ENCODE measurements around the gene TNFAIP8.
"Not testable (repeated sequence)": the region's sequence is repeated elsewhere in the genome, so short reads cannot be mapped to it uniquely, and the experiment has no call there.

The TNFAIP8 gene

DNA sequence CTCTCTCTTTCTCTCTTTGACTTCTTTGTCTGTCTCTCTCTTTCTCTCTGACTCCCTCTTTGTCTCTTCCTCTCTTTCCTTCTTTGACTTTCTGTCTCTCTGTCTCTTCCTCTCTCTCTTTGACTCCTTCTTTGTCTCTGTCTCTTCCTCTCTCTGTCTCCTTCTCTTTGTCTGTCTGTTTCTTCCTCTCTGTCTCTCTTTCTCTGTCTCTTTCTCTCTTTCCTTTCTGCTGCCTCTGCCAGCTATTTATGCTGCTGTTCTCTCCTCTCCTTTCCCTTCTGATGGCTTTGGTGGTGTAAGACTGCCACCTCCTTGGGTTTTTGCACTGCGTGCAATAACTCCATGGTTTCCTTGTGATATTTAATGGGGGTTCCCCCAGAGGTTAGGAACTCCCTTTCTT is 72.3 kb downstream of the TNFAIP8 start:
- not testable (repeated sequence) for DNase-seq

DNA sequence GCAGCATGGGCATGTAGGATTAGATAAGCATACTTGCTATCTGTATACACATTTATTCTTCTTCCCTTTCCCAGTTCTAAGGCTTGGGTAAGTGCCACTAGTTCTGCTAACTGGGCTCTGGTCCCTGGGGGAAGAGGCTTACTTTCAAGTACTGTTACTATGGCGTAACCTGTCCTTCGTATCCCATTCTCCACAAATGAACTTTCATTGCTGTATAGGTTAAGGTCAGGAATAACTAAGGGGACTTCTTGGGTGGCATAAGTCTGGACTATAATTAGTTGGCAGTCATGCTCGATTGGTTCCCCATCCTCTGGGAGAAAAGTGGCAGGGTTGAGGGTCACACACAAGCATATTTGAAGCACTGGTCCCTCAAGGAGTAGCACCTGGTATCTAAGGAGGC is 72.8 kb downstream of the TNFAIP8 start:
- not testable (repeated sequence) for DNase-seq

DNA sequence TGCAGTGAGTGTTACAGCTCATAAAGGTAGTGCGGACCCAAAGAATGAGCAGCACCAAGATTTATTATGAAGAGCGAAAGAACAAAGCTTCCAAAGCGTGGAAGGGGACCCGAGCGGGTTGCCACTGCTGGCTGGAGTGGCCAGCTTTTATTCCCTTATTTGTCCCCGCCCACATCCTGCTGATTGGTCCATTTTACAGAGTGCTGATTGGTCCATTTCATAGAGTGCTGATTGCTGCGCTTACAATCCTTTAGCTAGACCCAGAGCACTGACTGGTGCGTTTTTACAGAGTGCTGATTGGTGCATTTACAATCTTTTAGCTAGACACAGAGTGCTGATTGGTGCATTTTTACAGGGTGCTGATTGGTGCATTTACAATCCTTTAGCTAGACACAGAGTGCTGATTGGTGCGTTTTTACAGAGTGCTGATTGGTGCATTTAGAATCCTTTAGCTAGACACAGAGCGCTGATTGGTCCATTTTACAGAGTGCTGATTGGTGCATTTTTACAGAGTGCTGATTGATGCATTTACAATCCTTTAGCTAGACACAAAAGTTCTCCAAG is 76.9 kb downstream of the TNFAIP8 start:
- not testable (repeated sequence) for DNase-seq

DNA sequence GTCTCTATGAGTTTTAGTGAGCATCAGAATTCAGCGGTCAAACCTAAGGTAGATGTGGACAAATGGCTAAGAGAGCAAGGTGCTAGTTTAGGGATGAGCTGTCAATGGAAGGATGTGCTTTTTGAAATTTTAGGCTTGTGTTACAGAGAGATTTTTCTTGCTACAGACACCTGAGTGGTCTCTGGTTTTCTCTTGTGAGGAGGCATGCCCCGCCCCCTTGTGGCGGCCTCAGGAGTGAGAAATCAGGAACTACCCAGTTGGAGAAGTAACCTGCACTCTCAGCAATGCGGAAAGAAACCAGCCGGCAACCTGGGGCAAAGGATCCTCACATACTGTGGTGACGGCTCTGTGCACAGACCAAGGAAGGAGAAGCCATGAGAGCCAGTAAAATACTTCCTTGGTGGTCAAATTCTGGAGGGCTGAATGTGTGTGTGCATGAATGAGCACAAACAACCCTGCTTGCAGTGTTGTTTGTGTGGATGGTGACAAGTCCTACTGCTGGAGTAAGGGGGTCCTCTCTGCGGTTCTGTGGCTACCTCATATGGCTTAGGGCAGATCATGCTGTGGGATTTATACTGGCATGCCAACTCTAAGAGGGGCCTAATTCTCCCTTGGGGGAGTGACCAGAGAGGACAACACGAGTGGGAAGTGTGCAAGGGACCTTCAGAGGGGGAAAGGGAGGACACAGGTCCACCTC is 79.8 kb downstream of the TNFAIP8 start:
- peak; percentile 72 for DNase-seq

DNA sequence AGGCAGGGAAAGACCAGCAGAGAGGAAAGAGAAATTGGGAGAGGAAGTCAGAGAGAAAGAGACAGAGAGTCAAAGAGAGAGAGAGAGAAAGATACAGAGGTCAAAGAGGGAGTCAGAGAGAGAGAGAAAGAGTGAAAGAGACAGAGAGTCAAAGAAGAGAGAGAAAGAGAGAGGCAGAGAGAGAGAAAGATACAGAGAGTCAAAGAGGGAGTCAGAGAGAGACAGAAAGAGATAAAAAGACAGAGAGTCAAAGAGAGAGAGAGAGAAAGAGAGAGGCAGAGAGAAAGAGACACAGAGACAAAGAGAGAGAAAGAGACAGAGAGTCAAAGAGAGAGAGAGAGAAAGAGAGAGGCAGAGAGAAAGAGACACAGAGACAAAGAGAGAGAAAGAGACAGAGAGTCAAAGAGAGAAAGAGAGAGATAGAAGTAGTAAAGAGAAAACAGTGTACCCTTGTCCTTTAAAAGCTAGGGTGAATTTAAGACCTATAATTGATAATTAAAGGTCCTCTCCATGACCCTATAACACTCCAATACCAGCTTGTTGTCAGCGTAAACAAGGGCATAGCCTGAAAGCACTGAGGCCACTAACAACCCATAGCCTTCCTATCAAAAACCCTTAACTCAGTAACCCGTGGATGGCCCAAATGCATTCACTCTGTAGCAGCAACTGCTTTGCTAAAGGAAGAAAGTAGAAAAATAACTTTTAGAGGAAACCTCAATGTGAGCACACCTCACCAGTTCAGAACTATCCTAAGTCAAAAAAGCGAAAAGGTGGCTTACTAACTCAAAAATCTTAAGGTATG is 82.2 kb downstream of the TNFAIP8 start:
- not testable (repeated sequence) for DNase-seq

DNA sequence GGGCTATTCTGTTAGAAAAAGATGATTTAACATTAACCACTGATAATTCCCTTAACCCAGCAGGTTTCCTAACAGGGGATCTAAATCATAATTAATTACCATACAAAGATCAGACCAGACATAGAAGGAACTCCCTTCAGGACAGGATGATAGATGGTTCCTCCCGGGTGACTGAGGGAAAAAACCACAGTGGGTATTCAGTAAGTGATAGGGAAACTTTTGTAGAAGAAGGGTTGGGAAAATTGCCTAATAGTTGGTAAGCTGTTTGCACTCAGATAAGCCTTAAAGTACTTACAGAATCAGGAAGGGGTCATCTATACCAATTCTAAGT is 82.7 kb downstream of the TNFAIP8 start:
- not testable (repeated sequence) for DNase-seq

DNA sequence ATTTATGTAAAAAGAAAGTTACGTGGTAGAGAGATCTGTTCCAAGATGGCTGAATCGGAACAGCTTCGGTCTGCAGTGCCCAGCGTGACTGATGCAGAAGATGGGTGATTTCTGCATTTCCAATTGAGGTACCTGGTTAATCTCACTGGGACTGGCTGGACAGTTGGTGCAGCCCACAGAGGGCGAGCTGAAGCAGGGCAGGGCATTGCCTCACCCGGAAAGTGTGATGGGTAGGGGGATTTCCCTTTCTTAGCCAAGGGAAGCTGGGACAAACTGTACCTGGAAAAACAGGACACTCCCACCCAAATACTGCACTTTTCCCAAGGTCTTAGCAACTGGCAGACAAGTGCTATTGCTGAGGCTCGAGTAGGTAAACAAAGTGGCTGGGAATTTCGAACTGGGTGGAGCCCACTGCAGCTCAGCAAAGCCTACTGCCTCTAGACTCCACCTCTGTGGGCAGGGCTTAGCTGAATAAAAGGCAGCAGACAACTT is 83.4 kb downstream of the TNFAIP8 start:
- DNase-seq = peak; percentile 15

DNA sequence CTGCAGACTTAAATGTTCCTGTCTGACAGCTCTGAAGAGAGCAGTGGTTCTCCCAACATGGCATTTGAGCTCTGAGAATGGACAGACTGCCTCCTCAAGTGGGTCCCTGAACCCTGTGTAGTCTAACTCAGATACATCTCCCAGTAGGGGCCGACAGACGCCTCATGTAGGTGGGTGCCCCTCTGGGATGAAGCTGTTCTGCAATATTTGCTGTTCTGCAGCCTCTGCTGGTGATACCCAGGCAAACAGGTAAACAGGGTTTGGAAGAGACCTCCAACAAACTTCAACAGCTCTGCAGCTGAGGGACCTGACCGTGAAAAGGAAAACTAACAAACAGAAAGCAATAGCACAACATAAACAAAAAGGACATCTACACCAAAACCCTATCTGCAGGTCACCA is 83.8 kb downstream of the TNFAIP8 start:
- not testable (repeated sequence) for DNase-seq

DNA sequence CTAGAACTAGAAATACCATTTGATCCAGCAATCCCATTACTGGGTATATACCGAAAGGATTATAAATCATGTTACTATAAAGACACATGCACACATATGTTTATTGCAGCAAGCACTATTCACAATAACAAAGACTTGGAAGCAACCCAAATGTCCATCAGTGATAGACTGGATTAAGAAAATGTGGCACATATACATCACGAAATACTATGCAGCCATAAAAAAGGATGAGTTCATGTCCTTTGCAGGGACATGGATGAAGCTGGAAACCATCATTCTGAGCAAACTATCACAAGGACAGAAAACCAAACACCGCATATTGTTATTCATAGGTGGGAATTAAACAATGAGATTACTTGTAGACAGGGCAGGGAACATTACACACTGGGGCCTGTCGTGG is 88.8 kb downstream of the TNFAIP8 start:
- DNase-seq = not testable (repeated sequence)

DNA sequence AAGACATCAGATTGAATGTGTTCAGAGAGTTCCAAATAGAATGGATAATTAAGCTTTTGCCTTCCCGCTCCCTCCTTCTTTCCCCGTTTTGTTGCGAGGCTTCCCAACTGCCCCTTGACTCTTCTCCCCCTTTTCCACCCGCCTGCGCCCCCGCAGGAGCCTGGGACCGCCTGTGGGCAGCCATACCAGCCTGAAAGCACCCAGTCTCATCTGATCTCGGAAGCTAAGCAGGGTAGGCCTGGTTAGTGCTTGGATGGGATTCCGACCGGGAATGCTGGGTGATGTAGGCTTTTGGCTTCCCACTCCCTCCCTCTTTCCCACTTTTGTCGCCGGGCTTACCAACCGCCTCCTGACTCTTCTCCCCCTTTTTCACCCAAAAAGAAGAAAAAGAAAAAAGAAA is 89.7 kb downstream of the TNFAIP8 start:
- DNase-seq = no peak
